ENCODE data around the gene MLN. TPM values are rescaled to one million over a fixed set of nuclear protein-coding genes. Genes with fewer than 3 reads are reported as not detected.

The MLN gene
- total and polyA plus RNA-seq, 2 donors (not counting 3 experiments of a cell fraction or from before 2014, with no cell fraction given): not detected

- Histone ChIP-seq H3K4me3 (replicated peaks in 1 of 3; ENCODE audit: insufficient read depth in 1 of 3, low read depth in 1 of 3, low read length in 3 of 3) (no peak overlapping the region), H4K20me1 (replicated peaks; ENCODE audit: control insufficient read depth, extremely low read depth, insufficient read depth, low read length) (no peaks in the 10 kb centered on the region), H3K9ac (replicated peaks; ENCODE audit: extremely low read depth, insufficient read depth, low read length) (no peak overlapping the region), H3K4me1 (ENCODE audit: control insufficient read depth, extremely low read depth, insufficient read depth, low read length) (no peaks in the 10 kb centered on the region), H3K4me2 (ENCODE audit: insufficient read depth, low read length) (no peak overlapping the region), H3K79me2 (ENCODE audit: control insufficient read depth, insufficient read depth, low read length) (no peaks in the 10 kb centered on the region), H3K27me3 (ENCODE audit: control insufficient read depth in 2 of 2, insufficient read depth in 2 of 2, low read length in 2 of 2) (peaks cover 0 to 6% of the 10 kb centered on the region in 2 experiments), H3K9me3 (replicated peaks; ENCODE audit: control insufficient read depth, insufficient read depth, low read length) (no peaks in the 10 kb centered on the region), H3K36me3 (ENCODE audit: control insufficient read depth in 2 of 2, extremely low read depth in 1 of 2, insufficient read depth in 2 of 2, low read length in 2 of 2) (no peaks in the 10 kb centered on the region), H2AFZ (ENCODE audit: low read depth, low read length) (no peak overlapping the region), H3K9me1 (replicated peaks; ENCODE audit: control insufficient read depth, extremely low read depth, insufficient read depth, low read length) (no peaks in the 10 kb centered on the region), H3K27ac (ENCODE audit: insufficient read depth, low read depth, low read length) (no peak overlapping the region)
- DNase-seq (ENCODE audit: low read depth, low spot score) (no peak), FAIRE-seq (no peak)
- dilution Hi-C loops (cut with MboI; ENCODE audit: extremely low pct_ligation_motif_present, low sequenced_read_pairs): no loop called here
- ChIA-PET POLR2A (interaction anchor here (0.7 kb wide), 1 partner anchor 9 kb away, joined by 3 read pairs; no protein-coding TSS in a partner anchor), CTCF (interaction anchor here (0.8 to 1.6 kb wide), 3 partner anchors 9 to 211 kb away, joined by 3 read pairs; no protein-coding TSS in a partner anchor)
- BruUV-seq (replicated peaks): no TSS peak
- TF ChIP-seq EZH2 (IDR thresholded peaks at IDR 0.05; ENCODE audit: borderline replicate concordance, low read depth, low read length, severe bottlenecking) (no peak), CTCF (IDR thresholded peaks at IDR 0.05; ENCODE audit: extremely low read depth in 1 of 2, insufficient read depth in 1 of 2, low read depth in 1 of 2, low read length in 2 of 2) (no peak), JUN (IDR thresholded peaks at IDR 0.05; ENCODE audit: borderline replicate concordance, insufficient read depth, insufficient read length, low read depth) (no peak), MAX (IDR thresholded peaks at IDR 0.05; ENCODE audit: insufficient read depth, insufficient read length) (no peak), GATA2 (IDR thresholded peaks at IDR 0.05; ENCODE audit: insufficient read depth, insufficient read length, low read depth, low read length) (no peak), POLR2AphosphoS5 (IDR thresholded peaks at IDR 0.05; ENCODE audit: insufficient read depth, low read depth, low read length) (no peak), FOS (IDR thresholded peaks at IDR 0.05; ENCODE audit: borderline replicate concordance, insufficient read depth, low read length) (no peak), POLR2A (IDR thresholded peaks at IDR 0.05; ENCODE audit: low read depth, low read length) (no peak), MYC (IDR thresholded peaks at IDR 0.05; ENCODE audit: low read depth, low read length) (no peak)
- intact Hi-C loops (cut with micrococcal nuclease): no loop called here
Observed at GRCh38 chr6:33816911-33817310, 13.1 kb upstream of the MLN start.
